Lower leg skin (tissue), 3 donors: ENCODE results near the gene C5orf47.

Experiments
- CTCF ChIP-seq, 3 donors: fragments of 450-650 bp; IDR thresholded peaks; one replicate each; pipeline ENCODE4 v1.5.1; 2016; ENCODE audit warnings: antibody characterized with exemption in 3 of 3, mild to moderate bottlenecking in 3 of 3, moderate library complexity in 2 of 3
- POLR2A ChIP-seq, 2 donors: fragments of 450-650 bp; IDR thresholded peaks; one replicate each; pipeline ENCODE4 v1.6.1; 2016 to 2017; ENCODE audit warnings: antibody characterized with exemption in 2 of 2, mild to moderate bottlenecking in 1 of 2, moderate library complexity in 1 of 2

- TF ChIP-seq CTCF (IDR thresholded peaks at IDR 0.05) (no peak), POLR2A (IDR thresholded peaks at IDR 0.05) (no peak)
Measured at GRCh38 chr5:173968154-173968797, 20.7 kb upstream of the C5orf47 start.
